Measurements from ENCODE around the gene NUAK1. TPM values are rescaled to one million over a fixed set of nuclear protein-coding genes. Genes with fewer than 3 reads are reported as not detected.
A peak's percentile ranks its signal among the peaks of the same experiment; 100 is the strongest.

Gene NUAK1
- polyA plus RNA-seq, 2 donors, result 0.73 to 0.82 TPM

DNA sequence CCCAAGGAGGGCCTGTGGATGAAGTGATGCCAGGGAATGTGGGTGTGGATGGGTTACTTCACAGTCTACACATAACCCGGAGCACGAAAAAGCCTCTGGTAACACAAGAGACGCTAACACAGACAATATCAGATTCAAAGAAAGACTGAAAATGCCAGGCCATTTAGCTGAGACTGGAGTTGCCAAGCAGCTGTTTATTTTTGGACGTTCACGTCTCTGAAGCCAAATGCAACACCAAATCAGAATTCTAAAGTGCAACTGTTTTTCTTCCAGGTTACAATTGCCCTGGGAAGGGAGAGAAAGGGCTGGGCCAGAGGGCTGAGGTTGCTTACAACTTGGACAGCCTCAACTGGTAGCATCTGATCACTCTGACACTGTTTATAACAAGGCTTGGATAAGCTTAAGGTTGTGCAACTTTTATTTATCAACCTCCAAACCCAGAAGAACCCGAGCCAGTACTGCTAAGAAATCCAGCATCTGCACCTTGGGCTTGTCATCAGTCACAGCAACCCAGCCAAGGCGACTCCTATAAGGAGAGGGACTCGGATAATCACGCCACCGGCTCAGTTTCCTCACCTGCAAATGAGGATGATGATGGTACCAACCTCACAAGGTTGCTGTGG is 24.8 kb downstream of the NUAK1 start:
- Histone ChIP-seq H3K27me3 (ENCODE audit: control insufficient read depth in 1 of 2, insufficient read depth in 2 of 2, low read length in 2 of 2) (no peaks in the 10 kb centered on the region), H3K4me1 (ENCODE audit: control insufficient read depth in 2 of 2, insufficient read depth in 2 of 2, low read length in 1 of 2) (peaks cover 3 to 4% of the 10 kb centered on the region in 2 donors), H3K27ac (ENCODE audit: low read depth in 2 of 2, low read length in 1 of 2) (peak overlapping the region; percentile 14 to 68), H3K9me3 (ENCODE audit: control insufficient read depth in 2 of 2, insufficient read depth in 1 of 2, low read depth in 1 of 2, low read length in 1 of 2) (no peaks in the 10 kb centered on the region), H3K36me3 (ENCODE audit: control insufficient read depth in 2 of 2, insufficient read depth in 2 of 2, low read length in 1 of 2) (no peaks in the 10 kb centered on the region), H3K4me3 (ENCODE audit: low read depth in 1 of 2, low read length in 2 of 2) (no peak overlapping the region)
- 38 to 50% methylated on average over 10 of the region's 10 CpGs for WGBS, 2 donors

DNA sequence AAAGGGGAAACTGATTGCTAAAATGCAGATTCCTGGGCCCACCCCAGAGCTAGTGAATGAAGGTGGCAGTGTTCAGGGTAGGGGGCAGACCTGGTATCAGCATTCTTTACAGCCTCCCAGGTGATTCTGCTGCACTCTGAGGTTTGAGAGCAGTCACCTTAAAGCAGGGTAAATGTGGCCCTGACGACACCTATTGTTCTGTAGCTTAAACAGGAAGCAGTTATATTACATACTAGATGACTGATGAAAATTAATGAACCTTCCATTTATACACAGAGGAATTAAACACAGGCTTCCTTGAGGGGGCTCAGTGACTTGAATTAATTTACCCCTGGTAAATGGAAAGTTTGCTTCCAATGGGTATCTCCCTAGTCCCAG is 25.3 kb downstream of the NUAK1 start:
- 24 to 38% methylated on average over 1 of the region's 1 CpG for WGBS, 2 donors
- Histone ChIP-seq H3K27ac (ENCODE audit: low read depth in 2 of 2, low read length in 1 of 2) (peak overlapping the region; percentile 55 to 65), H3K27me3 (ENCODE audit: control insufficient read depth in 1 of 2, insufficient read depth in 2 of 2, low read length in 2 of 2) (no peaks in the 10 kb centered on the region), H3K9me3 (ENCODE audit: control insufficient read depth in 2 of 2, insufficient read depth in 1 of 2, low read depth in 1 of 2, low read length in 1 of 2) (no peaks in the 10 kb centered on the region), H3K4me1 (ENCODE audit: control insufficient read depth in 2 of 2, insufficient read depth in 2 of 2, low read length in 1 of 2) (peaks cover 3 to 4% of the 10 kb centered on the region in 2 donors), H3K4me3 (ENCODE audit: low read depth in 1 of 2, low read length in 2 of 2) (no peak overlapping the region), H3K36me3 (ENCODE audit: control insufficient read depth in 2 of 2, insufficient read depth in 2 of 2, low read length in 1 of 2) (no peaks in the 10 kb centered on the region)

DNA sequence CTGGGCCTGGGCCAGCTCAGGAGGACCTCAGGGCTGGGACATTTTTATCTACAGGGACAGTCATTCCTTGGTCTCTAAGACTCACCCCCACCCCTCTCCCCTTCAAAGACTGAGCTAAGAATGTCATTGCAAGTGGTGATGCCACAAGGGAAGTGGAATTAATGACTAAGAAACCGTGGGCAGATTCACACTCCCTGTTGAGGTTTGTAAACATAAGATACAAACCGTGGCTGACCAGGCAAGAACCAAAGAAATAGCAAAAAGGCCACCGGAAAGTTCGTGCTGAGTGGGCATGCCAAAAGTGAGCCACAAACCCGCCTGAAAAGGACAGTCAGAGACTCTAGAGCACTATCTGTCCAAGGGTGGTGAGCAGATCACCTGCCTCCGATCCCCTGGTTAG is 25.7 kb downstream of the NUAK1 start:
- Histone ChIP-seq H3K4me1 (ENCODE audit: control insufficient read depth in 2 of 2, insufficient read depth in 2 of 2, low read length in 1 of 2) (peaks cover 2 to 6% of the 10 kb centered on the region in 2 donors), H3K9me3 (ENCODE audit: control insufficient read depth in 2 of 2, insufficient read depth in 1 of 2, low read depth in 1 of 2, low read length in 1 of 2) (no peaks in the 10 kb centered on the region), H3K27ac (ENCODE audit: low read depth in 2 of 2, low read length in 1 of 2) (peak overlapping the region; percentile 55 to 65), H3K4me3 (ENCODE audit: low read depth in 1 of 2, low read length in 2 of 2) (no peak overlapping the region), H3K27me3 (ENCODE audit: control insufficient read depth in 1 of 2, insufficient read depth in 2 of 2, low read length in 2 of 2) (no peaks in the 10 kb centered on the region), H3K36me3 (ENCODE audit: control insufficient read depth in 2 of 2, insufficient read depth in 2 of 2, low read length in 1 of 2) (no peaks in the 10 kb centered on the region)
- WGBS, 2 donors, result 34 to 40% methylated on average over 6 of the region's 6 CpGs

DNA sequence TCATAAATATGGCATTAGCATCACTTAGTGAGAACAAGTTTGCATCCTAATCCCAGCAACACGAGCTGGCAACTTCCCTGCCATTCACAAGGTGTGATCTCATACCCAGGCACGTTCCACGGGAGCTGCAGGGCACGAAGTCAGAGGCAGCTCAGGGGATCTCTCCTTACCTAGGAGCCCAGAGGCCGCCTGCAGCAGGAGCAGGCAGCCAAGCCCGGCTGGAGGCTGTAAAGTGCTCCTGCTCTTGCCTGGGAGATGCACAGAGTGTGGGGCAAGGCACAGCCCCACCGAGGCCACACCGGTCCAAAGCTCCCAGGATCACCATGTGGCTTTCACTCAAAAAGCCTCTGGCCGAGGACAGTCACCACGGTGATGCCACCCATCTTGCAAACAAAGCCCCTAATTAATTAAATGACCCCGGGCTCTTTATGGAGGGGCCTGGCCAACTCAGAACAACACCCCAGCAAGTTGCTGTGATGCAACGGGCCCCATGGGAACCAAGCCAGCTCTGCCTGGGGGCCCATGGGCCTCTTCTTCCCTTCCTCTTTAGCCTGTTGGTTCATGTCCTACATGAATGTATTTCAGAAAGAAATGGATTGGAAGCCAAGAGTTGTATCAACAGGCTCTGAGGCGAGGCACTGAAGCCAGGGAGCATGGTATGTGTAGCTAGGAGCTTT is 26.5 kb downstream of the NUAK1 start:
- Histone ChIP-seq H3K27me3 (ENCODE audit: control insufficient read depth in 1 of 2, insufficient read depth in 2 of 2, low read length in 2 of 2) (no peaks in the 10 kb centered on the region), H3K27ac (ENCODE audit: low read depth in 2 of 2, low read length in 1 of 2) (peak overlapping the region; percentile 61 to 64), H3K36me3 (ENCODE audit: control insufficient read depth in 2 of 2, insufficient read depth in 2 of 2, low read length in 1 of 2) (no peaks in the 10 kb centered on the region), H3K4me3 (ENCODE audit: low read depth in 1 of 2, low read length in 2 of 2) (no peak overlapping the region), H3K4me1 (ENCODE audit: control insufficient read depth in 2 of 2, insufficient read depth in 2 of 2, low read length in 1 of 2) (peaks cover 0 to 6% of the 10 kb centered on the region in 2 donors), H3K9me3 (ENCODE audit: control insufficient read depth in 2 of 2, insufficient read depth in 1 of 2, low read depth in 1 of 2, low read length in 1 of 2) (no peaks in the 10 kb centered on the region)
- WGBS, 2 donors, result 40 to 57% methylated on average over 13 of the region's 13 CpGs

DNA sequence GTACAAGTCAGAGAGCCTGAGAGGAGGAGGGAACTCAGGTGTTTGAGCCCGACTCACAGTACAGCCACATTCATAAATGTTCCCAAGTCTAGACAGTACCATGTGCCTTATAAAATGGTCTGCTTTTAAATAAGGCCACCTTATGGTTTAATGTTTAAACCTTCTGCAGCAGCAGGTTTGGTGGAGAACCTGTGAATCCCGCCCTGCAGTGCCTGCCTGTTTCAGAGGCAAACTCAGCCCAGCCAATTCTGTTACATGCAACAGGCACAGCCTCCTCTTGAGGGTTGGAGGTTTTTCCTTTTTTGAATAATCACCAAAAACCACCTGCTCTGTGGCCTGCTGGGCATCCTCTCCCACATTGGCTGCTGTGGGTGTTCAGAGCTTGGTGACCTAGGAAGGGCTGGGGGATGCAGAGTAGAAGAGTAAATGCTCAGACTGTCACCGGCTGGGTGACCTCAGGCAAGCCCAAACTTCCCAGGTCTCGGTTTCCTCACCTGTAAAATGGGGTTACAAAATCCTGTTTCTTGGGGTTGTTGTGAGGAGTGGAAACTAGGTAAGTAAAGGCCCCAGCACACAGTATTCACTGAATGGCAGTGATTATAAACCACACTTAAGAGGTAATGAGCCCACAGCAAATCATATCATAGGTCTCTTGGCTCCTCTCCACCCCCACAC is 28.0 kb downstream of the NUAK1 start:
- WGBS, 2 donors, result 66 to 87% methylated on average over 4 of the region's 4 CpGs
- H3K9me3 ChIP-seq (ENCODE audit: control insufficient read depth in 2 of 2, insufficient read depth in 1 of 2, low read depth in 1 of 2, low read length in 1 of 2), result no peaks in the 10 kb centered on the region
- H3K4me1 ChIP-seq (ENCODE audit: control insufficient read depth in 2 of 2, insufficient read depth in 2 of 2, low read length in 1 of 2), result peaks cover 0 to 6% of the 10 kb centered on the region in 2 donors
- H3K27ac ChIP-seq (ENCODE audit: low read depth in 2 of 2, low read length in 1 of 2), result no peak overlapping the region
- H3K27me3 ChIP-seq (ENCODE audit: control insufficient read depth in 1 of 2, insufficient read depth in 2 of 2, low read length in 2 of 2), result no peaks in the 10 kb centered on the region
- H3K36me3 ChIP-seq (ENCODE audit: control insufficient read depth in 2 of 2, insufficient read depth in 2 of 2, low read length in 1 of 2), result no peaks in the 10 kb centered on the region
- H3K4me3 ChIP-seq (ENCODE audit: low read depth in 1 of 2, low read length in 2 of 2), result no peak overlapping the region

DNA sequence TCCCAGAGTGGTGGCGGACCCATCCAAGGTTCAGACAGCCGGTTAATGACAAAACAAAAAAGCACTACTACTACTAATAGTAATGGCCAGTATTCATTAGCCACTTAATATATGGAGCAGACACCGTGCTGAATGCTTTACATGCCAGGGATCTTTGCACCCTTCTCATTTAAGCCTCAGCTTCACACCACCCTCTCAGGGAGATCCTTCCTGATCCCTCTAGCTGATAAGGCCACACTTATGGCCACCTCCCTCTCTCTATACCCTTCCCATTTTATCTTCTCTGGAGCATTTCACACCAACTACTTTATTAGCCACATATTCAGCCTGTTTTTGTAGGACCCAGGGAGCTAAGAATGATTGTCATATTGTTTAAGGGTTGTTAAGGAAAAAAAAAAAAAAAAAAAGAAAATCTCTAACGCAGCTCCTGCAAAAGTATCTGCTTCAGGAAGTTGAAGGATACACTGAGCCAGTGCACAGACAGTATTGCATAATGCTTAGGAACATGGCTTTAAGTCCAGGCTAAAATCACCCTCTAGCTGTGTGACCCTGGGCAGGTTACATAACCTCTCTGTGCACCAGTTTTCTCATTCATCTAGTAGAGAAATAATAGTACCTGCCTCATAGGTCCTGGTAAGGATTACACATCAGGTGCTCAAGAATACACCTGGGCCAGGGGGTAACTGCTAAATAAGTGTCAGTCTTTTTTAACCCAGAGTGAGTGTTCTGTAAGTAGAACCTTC is 29.4 kb downstream of the NUAK1 start:
- H3K36me3 ChIP-seq (ENCODE audit: control insufficient read depth in 2 of 2, insufficient read depth in 2 of 2, low read length in 1 of 2), result no peaks in the 10 kb centered on the region
- H3K27me3 ChIP-seq (ENCODE audit: control insufficient read depth in 1 of 2, insufficient read depth in 2 of 2, low read length in 2 of 2), result no peaks in the 10 kb centered on the region
- peaks cover 0 to 6% of the 10 kb centered on the region in 2 donors for H3K4me1 ChIP-seq (ENCODE audit: control insufficient read depth in 2 of 2, insufficient read depth in 2 of 2, low read length in 1 of 2)
- H3K9me3 ChIP-seq (ENCODE audit: control insufficient read depth in 2 of 2, insufficient read depth in 1 of 2, low read depth in 1 of 2, low read length in 1 of 2), result no peaks in the 10 kb centered on the region
- WGBS, 2 donors, result 70 to 74% methylated on average over 4 of the region's 4 CpGs
- H3K27ac ChIP-seq (ENCODE audit: low read depth in 2 of 2, low read length in 1 of 2), result no peak overlapping the region
- no peak overlapping the region for H3K4me3 ChIP-seq (ENCODE audit: low read depth in 1 of 2, low read length in 2 of 2)

DNA sequence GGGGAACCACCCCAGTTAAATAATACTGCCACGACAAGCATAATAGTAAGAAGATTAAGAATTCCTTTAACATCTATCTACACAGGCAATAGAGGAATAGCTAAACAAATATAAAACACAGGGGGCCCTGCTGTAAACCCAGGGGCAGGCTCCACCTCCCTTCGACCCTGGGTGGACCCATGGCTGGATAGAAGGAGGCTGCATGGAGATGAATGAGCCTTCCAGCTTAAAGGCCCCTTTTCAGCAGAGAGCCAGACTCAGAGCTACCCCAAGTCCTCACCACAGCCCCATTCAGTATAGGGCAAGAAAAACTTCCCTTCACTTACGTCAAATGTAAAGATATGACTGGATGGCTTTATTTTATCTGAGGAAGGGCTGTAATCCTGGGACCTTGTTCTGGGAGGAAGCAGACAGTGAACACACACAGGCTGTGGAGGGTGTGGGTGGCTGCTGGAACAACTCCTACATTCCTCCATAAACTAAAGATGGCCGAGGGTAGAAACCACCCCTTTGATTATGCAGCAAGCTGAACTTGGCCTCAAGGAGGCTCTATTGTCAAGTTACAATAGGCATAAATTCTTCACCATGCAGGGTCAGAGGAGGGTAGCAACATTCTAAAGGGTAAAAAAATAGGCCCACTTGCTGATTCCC is 30.4 kb downstream of the NUAK1 start:
- no peak overlapping the region for H3K27ac ChIP-seq (ENCODE audit: low read depth in 2 of 2, low read length in 1 of 2)
- no peaks in the 10 kb centered on the region for H3K9me3 ChIP-seq (ENCODE audit: control insufficient read depth in 2 of 2, insufficient read depth in 1 of 2, low read depth in 1 of 2, low read length in 1 of 2)
- no peak overlapping the region for H3K4me3 ChIP-seq (ENCODE audit: low read depth in 1 of 2, low read length in 2 of 2)
- no peaks in the 10 kb centered on the region for H3K27me3 ChIP-seq (ENCODE audit: control insufficient read depth in 1 of 2, insufficient read depth in 2 of 2, low read length in 2 of 2)
- H3K36me3 ChIP-seq (ENCODE audit: control insufficient read depth in 2 of 2, insufficient read depth in 2 of 2, low read length in 1 of 2), result no peaks in the 10 kb centered on the region
- peaks cover 0 to 6% of the 10 kb centered on the region in 2 donors for H3K4me1 ChIP-seq (ENCODE audit: control insufficient read depth in 2 of 2, insufficient read depth in 2 of 2, low read length in 1 of 2)
- 51 to 62% methylated on average over 4 of the region's 4 CpGs for WGBS, 2 donors

DNA sequence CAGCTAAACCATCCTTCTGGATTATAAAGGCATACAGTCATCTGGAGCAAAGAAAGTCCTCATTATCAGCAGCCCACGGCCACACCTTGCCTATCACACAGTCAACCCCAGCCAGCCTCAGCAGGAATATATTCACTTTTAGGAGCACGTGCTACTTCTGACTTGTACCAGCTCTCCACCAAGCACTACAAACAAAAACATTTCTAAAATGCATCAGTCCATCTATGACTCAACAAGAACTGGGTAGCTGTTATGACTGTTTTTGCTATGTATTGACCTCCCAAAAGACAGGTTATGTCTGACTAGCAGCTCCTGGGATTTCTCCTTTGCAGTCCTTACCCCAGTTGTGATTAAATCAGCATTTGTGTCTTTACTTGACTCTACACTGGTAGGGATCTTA is 31.2 kb downstream of the NUAK1 start:
- Histone ChIP-seq H3K27ac (ENCODE audit: low read depth in 2 of 2, low read length in 1 of 2) (no peak overlapping the region), H3K4me3 (ENCODE audit: low read depth in 1 of 2, low read length in 2 of 2) (no peak overlapping the region), H3K36me3 (ENCODE audit: control insufficient read depth in 2 of 2, insufficient read depth in 2 of 2, low read length in 1 of 2) (no peaks in the 10 kb centered on the region), H3K27me3 (ENCODE audit: control insufficient read depth in 1 of 2, insufficient read depth in 2 of 2, low read length in 2 of 2) (no peaks in the 10 kb centered on the region), H3K9me3 (ENCODE audit: control insufficient read depth in 2 of 2, insufficient read depth in 1 of 2, low read depth in 1 of 2, low read length in 1 of 2) (no peaks in the 10 kb centered on the region), H3K4me1 (ENCODE audit: control insufficient read depth in 2 of 2, insufficient read depth in 2 of 2, low read length in 1 of 2) (peaks cover 0 to 3% of the 10 kb centered on the region in 2 donors)
- WGBS, 2 donors, result 47 to 68% methylated on average over 2 of the region's 2 CpGs

DNA sequence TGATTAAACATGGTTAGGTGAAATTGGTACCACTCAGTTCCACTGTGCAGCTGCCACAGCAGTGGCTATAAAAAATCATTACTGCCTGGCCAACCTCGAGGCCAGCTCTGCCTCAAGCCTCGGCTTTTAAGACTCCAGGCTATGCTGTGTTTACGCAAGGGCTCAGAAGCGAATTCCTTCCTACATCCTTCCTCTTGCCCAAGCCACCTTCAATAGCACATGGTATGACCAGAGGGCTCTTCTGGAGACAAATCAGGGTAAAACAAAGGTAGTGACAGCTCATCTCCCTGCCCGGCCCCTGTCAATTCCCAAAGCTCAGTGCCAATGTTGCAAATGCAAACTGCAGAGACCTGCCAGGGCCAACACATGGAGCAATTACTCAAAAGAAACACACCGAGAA is 31.9 kb downstream of the NUAK1 start:
- WGBS, 2 donors, result 30 to 34% methylated on average over 6 of the region's 6 CpGs
- Histone ChIP-seq H3K4me1 (ENCODE audit: control insufficient read depth in 2 of 2, insufficient read depth in 2 of 2, low read length in 1 of 2) (peaks cover 0 to 3% of the 10 kb centered on the region in 2 donors), H3K9me3 (ENCODE audit: control insufficient read depth in 2 of 2, insufficient read depth in 1 of 2, low read depth in 1 of 2, low read length in 1 of 2) (no peaks in the 10 kb centered on the region), H3K27me3 (ENCODE audit: control insufficient read depth in 1 of 2, insufficient read depth in 2 of 2, low read length in 2 of 2) (no peaks in the 10 kb centered on the region), H3K36me3 (ENCODE audit: control insufficient read depth in 2 of 2, insufficient read depth in 2 of 2, low read length in 1 of 2) (no peaks in the 10 kb centered on the region), H3K4me3 (ENCODE audit: low read depth in 1 of 2, low read length in 2 of 2) (no peak overlapping the region), H3K27ac (ENCODE audit: low read depth in 2 of 2, low read length in 1 of 2) (no peak overlapping the region)
